Urothelium cell line (cell line): ENCODE results near the gene NAA38.

ENCODE experiments used
- DNase-seq: peaks from one replicate; pipeline ENCODE4 v3.0.0; 2011; ENCODE audit warnings: low spot score, mixed read lengths
- FAIRE-seq: peaks from 2 replicates; lab custom pipeline; 2011; peaks lifted over from hg19 to GRCh38; lab: Jason Lieb, UNC

Gene NAA38

DNA sequence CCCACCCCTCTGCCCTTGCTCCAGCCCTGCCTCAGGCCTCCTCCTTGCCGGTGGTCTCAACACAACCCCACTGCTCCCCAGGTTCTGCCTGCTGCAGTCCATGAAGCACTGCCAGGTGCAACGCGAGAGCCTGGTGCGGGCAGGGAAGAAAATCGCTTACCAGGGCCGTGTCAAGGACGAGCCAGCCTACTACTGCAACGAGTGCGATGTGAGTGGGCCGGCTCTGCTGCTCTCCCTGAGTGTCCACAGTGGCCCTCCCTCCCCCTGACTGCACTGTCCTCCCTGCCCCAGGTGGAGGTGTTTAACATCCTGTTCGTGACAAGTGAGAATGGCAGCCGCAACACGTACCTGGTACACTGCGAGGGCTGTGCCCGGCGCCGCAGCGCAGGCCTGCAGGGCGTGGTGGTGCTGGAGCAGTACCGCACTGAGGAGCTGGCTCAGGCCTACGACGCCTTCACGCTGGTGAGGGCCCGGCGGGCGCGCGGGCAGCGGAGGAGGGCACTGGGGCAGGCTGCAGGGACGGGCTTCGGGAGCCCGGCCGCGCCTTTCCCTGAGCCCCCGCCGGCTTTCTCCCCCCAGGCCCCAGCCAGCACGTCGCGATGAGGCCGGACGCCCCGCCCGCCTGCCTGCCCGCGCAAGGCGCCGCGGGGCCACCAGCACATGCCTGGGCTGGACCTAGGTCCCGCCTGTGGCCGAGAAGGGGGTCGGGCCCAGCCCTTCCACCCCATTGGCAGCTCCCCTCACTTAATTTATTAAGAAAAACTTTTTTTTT is 4.3 kb downstream of the NAA38 start:
- FAIRE-seq, result no peak
- no peak for DNase-seq

DNA sequence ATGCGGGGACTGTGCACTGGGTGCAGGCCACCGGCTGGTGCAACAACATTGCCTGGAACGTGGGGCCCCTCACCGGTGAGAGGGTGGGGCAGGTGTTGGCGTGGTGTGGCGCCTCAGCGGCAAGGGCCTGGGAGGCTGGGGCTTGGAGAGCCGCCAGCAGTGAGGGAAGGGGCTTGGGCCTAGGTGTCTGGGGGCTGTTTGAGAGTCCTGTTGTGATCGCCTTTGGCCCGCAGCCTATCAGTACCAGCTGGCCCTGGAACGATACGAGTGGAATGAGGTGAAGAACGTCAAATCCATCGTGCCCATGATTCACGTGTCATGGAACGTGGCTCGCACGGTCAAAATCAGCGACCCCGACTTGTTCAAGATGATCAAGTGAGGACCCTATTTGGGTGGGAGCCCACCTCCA is 5.1 kb downstream of the NAA38 start:
- DNase-seq, result no peak
- FAIRE-seq, result no peak

DNA sequence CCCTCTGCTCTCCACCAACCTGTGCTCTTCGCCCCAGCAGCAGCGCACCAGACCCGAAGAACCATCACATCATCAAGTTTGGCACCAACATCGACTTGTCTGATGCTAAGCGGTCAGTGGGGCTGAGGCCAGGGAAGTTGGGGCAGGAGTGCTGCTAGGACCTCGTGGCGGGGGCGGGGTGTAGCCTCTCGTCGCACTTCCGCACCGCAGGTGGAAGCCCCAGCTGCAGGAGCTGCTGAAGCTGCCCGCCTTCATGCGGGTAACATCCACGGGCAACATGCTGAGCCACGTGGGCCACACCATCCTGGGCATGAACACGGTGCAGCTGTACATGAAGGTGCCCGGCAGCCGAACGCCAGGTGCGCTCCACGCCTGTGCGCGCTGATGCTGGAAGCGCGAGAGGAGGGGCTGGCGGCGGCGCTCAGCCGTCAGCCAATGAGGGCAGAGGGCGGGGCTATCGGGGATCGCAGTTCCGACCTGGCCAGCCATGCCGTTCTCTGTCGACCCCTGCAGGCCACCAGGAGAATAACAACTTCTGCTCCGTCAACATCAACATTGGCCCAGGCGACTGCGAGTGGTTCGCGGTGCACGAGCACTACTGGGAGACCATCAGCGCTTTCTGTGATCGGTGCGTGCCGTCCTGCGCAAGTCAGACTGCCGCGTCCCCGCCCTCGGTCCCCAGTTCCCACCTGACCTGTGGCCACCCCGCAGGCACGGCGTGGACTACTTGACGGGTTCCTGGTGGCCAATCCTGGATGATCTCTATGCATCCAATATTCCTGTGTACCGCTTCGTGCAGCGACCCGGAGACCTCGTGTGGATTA is 5.7 kb downstream of the NAA38 start:
- FAIRE-seq, result no peak
- peak; percentile 68 for DNase-seq

DNA sequence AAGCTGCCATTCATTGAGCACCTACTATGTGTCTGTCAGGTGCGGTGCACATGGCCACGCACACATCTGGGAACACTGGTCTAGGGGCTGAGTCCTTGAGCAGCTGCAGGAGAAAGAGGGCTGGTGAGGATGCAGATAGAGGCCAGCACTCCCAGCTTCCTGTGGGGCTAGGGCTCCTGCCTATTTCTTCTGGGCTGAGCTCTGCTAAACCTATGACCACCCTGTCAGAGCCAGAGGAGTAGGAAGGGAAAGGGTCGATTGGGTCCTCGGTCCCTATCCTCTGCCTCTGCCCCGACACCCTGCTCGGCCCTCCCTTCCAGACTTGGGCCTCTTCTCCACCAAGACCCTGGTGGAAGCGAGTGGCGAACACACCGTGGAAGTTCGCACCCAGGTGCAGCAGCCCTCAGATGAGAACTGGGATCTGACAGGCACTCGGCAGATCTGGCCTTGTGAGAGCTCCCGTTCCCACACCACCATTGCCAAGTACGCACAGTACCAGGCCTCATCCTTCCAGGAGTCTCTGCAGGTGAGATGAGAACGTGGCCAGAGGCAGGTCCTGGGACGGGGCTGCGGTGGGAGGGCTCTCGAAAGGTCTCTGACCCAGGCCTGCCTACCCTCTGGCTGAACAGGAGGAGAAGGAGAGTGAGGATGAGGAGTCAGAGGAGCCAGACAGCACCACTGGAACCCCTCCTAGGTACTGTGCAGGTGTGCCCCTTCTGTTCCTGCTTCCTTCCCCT is 6.5 kb downstream of the NAA38 start:
- DNase-seq, result no peak
- no peak for FAIRE-seq

DNA sequence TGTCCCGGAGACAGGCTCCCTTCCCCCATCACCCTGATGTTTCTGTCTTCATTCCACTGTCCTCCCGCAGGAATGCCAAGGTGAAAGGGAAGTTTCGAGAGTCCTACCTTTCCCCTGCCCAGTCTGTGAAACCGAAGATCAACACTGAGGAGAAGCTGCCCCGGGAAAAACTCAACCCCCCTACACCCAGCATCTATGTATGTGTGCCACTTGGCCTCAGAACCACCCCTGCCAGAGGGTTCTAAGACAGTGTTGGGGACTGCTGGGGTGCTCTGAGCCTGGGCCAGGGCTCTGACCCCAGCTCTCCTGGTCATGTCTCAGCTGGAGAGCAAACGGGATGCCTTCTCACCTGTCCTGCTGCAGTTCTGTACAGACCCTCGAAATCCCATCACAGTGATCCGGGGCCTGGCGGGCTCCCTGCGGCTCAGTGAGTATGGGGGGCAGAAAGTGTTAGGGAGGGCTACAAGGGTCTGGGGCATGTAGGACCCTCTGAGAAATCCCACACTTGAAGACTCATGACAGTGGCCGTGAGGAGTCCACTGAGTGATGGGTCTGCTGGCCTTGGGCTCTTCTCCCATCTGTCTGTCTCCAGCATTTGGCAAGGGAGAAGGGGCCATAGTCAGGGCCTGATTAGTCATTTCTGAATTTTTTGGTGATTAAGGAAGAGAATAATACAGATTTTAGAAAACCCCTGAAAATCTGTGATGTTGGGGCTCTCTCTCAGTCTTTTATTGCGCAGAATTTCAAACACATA is 7.4 kb downstream of the NAA38 start:
- FAIRE-seq, result no peak
- no peak for DNase-seq

DNA sequence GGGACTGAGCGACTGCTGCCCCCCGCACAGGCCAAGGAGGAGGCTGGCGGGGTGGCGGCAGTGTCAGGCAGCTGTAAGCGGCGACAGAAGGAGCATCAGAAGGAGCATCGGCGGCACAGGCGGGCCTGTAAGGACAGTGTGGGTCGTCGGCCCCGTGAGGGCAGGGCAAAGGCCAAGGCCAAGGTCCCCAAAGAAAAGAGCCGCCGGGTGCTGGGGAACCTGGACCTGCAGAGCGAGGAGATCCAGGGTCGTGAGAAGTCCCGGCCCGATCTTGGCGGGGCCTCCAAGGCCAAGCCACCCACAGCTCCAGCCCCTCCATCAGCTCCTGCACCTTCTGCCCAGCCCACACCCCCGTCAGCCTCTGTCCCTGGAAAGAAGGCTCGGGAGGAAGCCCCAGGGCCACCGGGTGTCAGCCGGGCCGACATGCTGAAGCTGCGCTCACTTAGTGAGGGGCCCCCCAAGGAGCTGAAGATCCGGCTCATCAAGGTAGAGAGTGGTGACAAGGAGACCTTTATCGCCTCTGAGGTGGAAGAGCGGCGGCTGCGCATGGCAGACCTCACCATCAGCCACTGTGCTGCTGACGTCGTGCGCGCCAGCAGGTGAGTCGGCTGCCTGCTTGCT is 8.1 kb downstream of the NAA38 start:
- no peak for DNase-seq
- FAIRE-seq, result no peak

DNA sequence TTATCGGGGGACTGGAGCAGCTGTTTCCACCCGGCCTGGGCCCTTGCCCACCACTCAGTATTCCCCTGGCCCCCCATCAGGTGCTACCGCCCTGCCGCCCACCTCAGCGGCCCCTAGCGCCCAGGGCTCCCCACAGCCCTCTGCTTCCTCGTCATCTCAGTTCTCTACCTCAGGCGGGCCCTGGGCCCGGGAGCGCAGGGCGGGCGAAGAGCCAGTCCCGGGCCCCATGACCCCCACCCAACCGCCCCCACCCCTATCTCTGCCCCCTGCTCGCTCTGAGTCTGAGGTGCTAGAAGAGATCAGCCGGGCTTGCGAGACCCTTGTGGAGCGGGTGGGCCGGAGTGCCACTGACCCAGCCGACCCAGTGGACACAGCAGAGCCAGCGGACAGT is 8.6 kb downstream of the NAA38 start:
- no peak for DNase-seq
- no peak for FAIRE-seq

DNA sequence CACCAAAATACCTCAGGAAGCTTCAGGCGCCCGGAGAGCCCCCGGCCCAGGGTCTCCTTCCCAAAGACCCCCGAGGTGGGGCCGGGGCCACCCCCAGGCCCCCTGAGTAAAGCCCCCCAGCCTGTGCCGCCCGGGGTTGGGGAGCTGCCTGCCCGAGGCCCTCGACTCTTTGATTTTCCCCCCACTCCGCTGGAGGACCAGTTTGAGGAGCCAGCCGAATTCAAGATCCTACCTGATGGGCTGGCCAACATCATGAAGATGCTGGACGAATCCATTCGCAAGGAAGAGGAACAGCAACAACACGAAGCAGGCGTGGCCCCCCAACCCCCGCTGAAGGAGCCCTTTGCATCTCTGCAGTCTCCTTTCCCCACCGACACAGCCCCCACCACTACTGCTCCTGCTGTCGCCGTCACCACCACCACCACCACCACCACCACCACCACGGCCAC is 9.2 kb downstream of the NAA38 start:
- DNase-seq (no peak), FAIRE-seq (no peak)

DNA sequence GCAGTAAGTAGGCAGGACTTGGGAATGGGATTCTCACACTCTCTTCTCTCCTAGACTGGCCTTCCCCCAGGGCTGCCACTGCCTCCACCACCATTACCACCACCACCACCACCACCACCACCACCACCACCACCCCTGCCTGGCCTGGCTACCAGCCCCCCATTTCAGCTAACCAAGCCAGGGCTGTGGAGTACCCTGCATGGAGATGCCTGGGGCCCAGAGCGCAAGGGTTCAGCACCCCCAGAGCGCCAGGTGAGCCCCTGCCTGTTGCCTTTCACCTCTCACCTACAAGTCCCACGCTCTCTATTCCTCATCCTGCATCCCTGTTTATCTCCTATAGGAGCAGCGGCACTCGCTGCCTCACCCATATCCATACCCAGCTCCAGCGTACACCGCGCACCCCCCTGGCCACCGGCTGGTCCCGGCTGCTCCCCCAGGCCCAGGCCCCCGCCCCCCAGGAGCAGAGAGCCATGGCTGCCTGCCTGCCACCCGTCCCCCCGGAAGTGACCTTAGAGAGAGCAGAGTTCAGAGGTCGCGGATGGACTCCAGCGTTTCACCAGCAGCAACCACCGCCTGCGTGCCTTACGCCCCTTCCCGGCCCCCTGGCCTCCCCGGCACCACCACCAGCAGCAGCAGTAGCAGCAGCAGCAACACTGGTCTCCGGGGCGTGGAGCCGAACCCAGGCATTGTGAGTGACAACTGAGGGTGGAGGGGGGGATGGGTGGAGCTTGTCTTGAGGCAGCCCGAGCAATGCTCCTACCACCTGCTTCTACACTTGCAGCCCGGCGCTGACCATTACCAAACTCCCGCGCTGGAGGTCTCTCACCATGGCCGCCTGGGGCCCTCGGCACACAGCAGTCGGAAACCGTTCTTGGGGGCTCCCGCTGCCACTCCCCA is 10.3 kb downstream of the NAA38 start:
- DNase-seq (no peak), FAIRE-seq (no peak)

DNA sequence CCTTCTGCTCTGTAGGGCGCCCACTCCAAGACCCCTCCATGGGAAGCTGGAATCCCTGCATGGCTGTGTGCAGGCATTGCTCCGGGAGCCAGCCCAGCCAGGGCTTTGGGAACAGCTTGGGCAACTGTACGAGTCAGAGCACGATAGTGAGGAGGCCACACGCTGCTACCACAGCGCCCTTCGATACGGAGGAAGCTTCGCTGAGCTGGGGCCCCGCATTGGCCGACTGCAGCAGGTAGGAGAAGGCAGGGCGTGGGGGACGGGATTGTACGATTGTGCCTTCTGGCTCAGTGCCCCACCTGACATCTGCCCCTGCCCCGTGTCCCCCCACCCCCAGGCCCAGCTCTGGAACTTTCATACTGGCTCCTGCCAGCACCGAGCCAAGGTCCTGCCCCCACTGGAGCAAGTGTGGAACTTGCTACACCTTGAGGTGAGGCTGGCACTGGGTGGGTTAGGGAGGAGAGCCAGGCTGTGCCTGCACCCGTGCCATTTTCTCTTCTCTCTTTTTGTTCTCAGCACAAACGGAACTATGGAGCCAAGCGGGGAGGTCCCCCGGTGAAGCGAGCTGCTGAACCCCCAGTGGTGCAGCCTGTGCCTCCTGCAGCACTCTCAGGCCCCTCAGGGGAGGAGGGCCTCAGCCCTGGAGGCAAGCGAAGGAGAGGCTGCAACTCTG is 11.2 kb downstream of the NAA38 start:
- FAIRE-seq, result no peak
- no peak for DNase-seq

DNA sequence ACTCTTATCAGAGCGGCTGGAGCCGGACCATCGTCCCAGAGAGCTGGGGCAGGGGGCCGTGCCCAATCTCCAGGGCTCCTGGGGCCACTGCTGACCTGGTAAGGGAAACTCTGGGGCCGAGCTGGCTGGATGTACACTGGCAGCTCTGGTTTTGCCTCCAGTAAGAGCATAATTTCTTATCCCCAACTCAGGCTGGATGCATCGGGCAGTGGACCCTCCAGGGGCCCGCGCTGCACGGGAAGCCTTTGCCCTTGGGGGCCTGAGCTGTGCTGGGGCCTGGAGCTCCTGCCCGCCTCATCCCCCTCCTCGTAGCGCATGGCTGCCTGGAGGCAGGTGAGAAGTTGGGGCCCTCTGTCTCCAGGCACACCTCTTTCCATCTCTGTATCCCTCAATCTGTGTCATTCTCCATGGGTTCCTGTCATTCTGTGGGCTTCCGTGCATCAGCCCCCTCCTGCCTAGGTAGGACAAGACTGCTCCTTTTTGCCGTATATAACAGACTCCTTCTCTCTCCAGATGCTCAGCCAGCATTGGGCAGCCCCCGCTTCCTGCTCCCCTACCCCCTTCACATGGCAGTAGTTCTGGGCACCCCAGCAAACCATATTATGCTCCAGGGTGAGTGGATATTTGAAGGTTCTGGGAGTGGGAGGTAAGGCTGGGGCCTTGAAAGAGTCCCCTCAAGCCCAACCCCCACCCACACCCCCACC is 11.8 kb downstream of the NAA38 start:
- FAIRE-seq, result no peak
- no peak for DNase-seq

DNA sequence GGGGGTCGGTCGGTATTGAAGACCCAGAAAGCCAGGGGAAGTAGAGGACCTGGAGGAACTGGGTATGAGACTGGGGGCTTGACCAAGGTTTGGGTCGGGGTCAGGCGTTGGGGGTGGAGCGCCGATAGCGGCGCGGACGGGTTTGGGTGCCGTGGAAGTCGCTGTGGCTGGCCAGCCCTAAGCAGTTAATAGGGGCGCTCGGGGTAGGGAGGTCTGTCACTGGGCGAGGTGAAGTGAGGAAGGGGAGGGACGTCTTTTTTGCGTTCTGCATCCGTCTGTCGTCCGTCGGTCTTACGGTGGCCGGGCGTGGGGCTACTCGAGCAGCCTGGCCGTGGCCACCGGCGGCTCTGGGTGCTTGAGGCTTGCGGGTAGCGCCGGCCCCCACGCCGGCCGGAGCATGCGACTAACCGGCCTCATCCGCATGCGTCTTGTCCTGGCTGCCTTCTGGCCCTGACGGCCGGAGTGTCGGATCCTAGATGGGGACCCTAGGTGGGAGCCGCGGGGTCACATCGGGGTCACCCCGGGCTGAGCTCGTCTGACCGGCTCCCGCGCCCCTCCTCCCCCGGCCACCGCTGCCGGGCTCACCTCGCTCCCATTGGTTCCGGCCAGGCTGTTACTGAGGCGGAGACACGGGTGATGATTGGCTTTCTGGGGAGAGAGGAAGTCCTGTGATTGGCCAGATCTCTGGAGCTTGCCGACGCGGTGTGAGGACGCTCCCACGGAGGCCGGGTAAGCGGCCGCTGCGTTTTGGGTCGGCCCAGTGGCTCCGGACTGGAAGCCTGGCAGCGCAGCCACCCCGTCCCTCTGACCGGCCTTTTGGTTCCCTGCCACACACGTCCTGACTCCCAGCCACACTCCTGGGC is 12.8 kb downstream of the NAA38 start:
- peak; percentile 86 for DNase-seq
- FAIRE-seq, result no peak

DNA sequence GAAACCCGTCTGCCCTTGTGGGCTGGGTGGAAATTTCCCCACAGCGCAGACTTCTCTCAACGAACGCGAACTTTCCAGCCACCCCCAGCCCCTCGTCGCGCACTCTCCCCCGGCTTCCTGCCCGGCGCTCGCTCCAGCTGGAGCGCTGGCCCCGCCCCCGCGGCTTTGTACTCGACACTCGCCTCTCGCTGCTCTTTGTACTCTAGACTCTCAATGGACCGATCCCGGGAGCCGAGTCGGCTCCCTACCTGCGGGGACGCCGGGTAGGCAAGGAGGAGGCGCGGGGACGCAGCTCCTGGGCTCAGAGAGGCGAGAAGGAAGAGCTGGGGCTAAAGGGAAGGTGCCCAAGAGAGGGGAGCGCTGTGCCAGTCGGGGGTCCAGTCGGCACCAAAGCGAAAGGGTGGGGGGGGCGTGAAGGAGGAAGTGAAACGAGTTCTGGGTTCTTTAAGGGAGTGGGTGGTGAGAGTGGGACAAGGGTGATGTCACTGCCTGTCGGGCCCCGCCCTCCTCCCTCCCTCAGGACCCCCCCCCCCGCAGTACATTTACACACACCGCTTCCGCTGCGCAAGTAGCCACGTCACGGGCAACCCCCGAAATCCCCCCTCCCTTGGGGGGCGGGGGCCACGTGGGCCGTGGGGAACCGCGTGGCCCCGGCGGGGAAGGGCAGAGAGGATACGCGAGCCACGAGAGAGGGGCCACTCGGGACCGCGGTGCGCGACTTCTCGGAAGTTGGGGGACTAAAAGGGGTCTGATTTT is 13.6 kb downstream of the NAA38 start:
- peak; percentile 62 for DNase-seq

DNA sequence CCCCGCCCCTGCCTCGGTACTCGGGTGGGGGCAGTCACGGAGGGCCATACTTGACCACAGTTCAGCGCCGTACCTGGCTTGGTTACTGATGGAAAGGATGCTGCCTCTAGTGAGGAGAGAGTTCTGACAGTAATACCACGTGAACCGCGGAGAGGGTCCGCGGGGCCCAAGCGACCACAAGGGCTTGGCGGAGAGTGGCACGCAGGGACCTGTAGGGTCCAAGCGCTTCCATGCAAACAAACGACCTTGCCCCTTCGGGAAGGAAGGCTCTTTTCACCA is 14.2 kb downstream of the NAA38 start:
- FAIRE-seq (no peak), DNase-seq (no peak)

More for the DNA sequence above, 13.6 kb downstream of the NAA38 start:
- no peak for FAIRE-seq

DNA sequence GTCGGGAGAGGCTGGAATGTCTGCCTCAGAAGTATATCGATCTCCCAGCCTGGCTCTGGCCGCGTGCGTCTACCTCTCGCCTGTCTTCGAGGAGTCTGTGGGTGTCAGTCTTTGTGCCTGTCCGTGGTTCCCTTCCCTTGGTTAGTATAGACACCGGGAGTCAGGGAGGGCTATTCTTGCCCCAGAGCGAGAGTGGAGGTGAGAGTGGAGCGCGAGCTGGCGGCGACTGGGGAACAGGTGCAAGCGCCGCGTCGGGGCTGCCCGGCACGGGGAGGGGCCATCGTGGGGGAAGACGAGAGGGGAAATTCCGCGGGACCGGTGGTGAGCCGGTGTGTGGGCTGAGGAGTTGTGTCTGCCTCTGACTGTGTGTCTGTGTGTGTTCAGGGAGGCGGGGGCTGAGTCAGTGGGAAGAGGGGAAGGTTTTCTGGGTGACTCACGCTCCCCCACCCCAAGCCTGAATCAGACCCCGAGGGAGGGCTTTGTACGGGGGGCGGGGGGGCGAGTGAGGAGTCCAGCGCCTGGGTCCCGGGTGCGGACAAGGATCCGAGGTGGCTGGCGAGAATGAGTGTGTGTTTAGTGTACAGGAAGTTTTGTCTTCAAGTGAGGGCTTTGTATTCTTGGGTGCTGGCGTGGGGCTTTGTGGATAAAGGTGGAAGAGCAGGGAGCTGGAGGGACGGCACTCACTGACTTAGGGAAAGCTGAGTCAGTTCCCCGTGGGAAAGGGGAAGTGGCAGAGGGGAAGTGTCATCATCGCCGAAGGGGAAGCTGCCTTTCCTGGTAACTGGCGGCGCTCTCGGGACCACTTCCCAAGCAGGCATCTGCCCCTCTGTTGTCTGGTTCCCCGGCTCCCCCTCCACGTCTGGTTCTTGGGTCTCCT is 14.7 kb downstream of the NAA38 start:
- no peak for DNase-seq
- no peak for FAIRE-seq

DNA sequence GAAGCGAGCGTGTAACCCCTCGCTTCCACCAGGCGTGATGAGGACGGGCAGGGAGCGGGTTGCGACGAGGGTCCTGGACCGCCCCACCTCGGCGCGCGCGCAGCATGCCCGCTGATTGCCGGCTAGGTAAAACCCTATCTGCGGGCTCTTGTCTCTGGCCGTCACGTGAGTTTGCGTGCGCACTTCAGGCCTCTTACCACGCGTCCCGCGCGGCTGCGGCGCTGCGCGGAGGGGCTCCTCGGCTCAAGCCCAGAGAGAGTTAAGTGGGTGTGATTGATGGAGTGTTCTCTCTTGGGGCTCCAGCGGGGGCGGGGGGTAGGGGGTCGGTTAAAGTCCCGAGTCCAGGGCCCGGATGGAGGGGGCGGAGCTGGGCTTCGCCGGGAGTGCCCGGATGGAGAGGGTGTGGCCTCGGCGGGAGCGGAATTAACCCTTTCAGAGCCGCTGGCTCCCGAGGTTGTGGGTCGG is 15.4 kb downstream of the NAA38 start:
- DNase-seq (peak; percentile 68), FAIRE-seq (peak; percentile 52)
